PC-3 (cell line): ENCODE measurements around the gene TM9SF1. TPM values are rescaled to one million over a fixed set of nuclear protein-coding genes. Genes with fewer than 3 reads are reported as not detected.
"Not testable (repeated sequence)": the region's sequence is repeated elsewhere in the genome, so short reads cannot be mapped to it uniquely, and the experiment has no call there.

Experiments used
- ATAC-seq: fragments of 200-7000 bp; cut with Tn5 transposase; 2 replicates; pipeline ENCODE4 v1.9.1; 2020; ENCODE audit warnings: mild to moderate bottlenecking, moderate library complexity
- BruUV-seq: library from RNA; stranded (reverse); fragments of 400-500 nt; replicated peaks from 2 replicates; lab custom pipeline; 2021; lab: Mats Ljungman, UMichigan
- CTCF ChIA-PET: fragments of 300-600 bp; sonication (Branson Sonifier 250); formaldehyde crosslinking; loops from one replicate; lab custom pipeline; 2022; ENCODE audit warnings: antibody characterized with exemption; lab: Charles Lee
- POLR2A ChIA-PET: fragments of 300-600 bp; sonication (Branson Sonifier 250); formaldehyde crosslinking; loops from one replicate; lab custom pipeline; 2022; ENCODE audit warnings: antibody characterized with exemption; ENCODE audit not compliant: unreplicated experiment; lab: Charles Lee
- DNase-seq: peaks from one replicate; pipeline ENCODE4 v3.0.0-alpha.2; 2015
- H2AFZ ChIP-seq: fragments of 300-600 bp; sonication (generic); 2 replicates; pipeline ENCODE4 v1.6.0; 2016; ENCODE audit warnings: antibody characterized with exemption, low read length
- H3F3A ChIP-seq: fragments of 300-600 bp; sonication (generic); one replicate; pipeline ENCODE4 v1.6.0; 2017; ENCODE audit warnings: antibody characterized with exemption, low read length, control low read depth, mild to moderate bottlenecking; ENCODE audit not compliant: unreplicated experiment
- H3K27ac ChIP-seq: fragments of 300-600 bp; sonication (generic); 2 replicates; pipeline ENCODE4 v1.5.1; 2016; ENCODE audit warnings: mild to moderate bottlenecking, low read length
- H3K27me3 ChIP-seq: fragments of 300-600 bp; sonication (generic); 2 replicates; pipeline ENCODE4 v1.6.1; 2016; ENCODE audit warnings: low read length, mixed read lengths
- H3K36me3 ChIP-seq: fragments of 300-600 bp; sonication (generic); 2 replicates; pipeline ENCODE4 v1.6.1; 2016; ENCODE audit warnings: low read depth, mixed run types, low read length, mixed read lengths
- H3K4me1 ChIP-seq: fragments of 300-600 bp; sonication (generic); 2 replicates; pipeline ENCODE4 v1.5.1; 2016; ENCODE audit warnings: low read length; ENCODE audit not compliant: insufficient read depth
- H3K4me2 ChIP-seq: fragments of 300-600 bp; sonication (generic); 2 replicates; pipeline ENCODE4 v1.6.0; 2016; ENCODE audit warnings: low read length
- H3K4me3 ChIP-seq: fragments of 300-600 bp; sonication (generic); 2 replicates; pipeline ENCODE4 v1.5.1; 2016; ENCODE audit warnings: mild to moderate bottlenecking, low read length, mixed read lengths
- H3K79me2 ChIP-seq: fragments of 300-600 bp; sonication (generic); 2 replicates; pipeline ENCODE4 v1.6.1; 2017; ENCODE audit warnings: low read length, mixed read lengths
- H3K9ac ChIP-seq: fragments of 300-600 bp; sonication (generic); 2 replicates; pipeline ENCODE4 v1.6.0; 2016; ENCODE audit warnings: mild to moderate bottlenecking, low read length
- H3K9me2 ChIP-seq: fragments of 300-600 bp; sonication (generic); replicated peaks from 2 replicates; pipeline ENCODE4 v1.6.1; 2016; ENCODE audit warnings: mixed run types, low read length, mixed read lengths
- H3K9me3 ChIP-seq: fragments of 300-600 bp; sonication (generic); 2 replicates; pipeline ENCODE4 v1.6.1; 2016; ENCODE audit warnings: low read length, mixed read lengths
- H4K20me1 ChIP-seq: fragments of 300-600 bp; sonication (generic); 2 replicates; pipeline ENCODE4 v1.6.1; 2016; ENCODE audit warnings: low read length, mixed read lengths
- CTCF ChIP-seq: fragments of 300-600 bp; sonication (generic); conservative IDR thresholded peaks from 2 replicates; pipeline ENCODE4 v1.5.1; 2017; ENCODE audit warnings: antibody characterized with exemption, low read depth, mild to moderate bottlenecking, low read length
- EZH2 ChIP-seq: fragments of 300-600 bp; sonication (generic); IDR thresholded peaks from one replicate; pipeline ENCODE4 v1.6.1; 2017; ENCODE audit warnings: antibody characterized with exemption, mild to moderate bottlenecking, low read length; ENCODE audit not compliant: unreplicated experiment
- EZH2phosphoT487 ChIP-seq: fragments of 300-600 bp; sonication (generic); IDR thresholded peaks from 2 replicates; pipeline ENCODE4 v1.6.1; 2018; ENCODE audit warnings: mild to moderate bottlenecking, antibody characterized with exemption, low read length, borderline replicate concordance
- intact Hi-C: fragments of 100-400 bp; cut with micrococcal nuclease; formaldehyde crosslinking; loops from 2 replicates; pipeline ENCODE4 v1.9.0; 2023
- total RNA-seq: library from RNA; depleted of rRNA; stranded (reverse); fragments of >200 nt; gene quantifications from 2 replicates; pipeline ENCODE4 v1.2.3, GENCODE V29; 2014

TM9SF1 gene
- total RNA-seq, 1 experiment from 2014 or later = 52.1 TPM

GRCh38 chr14:24204163-24205146, 9.2 kb upstream of the TM9SF1 start:
- Histone ChIP-seq H4K20me1 (no peaks in the 10 kb centered on the region), H3K36me3 (peaks cover 36% of the 10 kb centered on the region), H3K79me2 (no peaks in the 10 kb centered on the region), H3K27me3 (no peaks in the 10 kb centered on the region), H3F3A (no peaks in the 10 kb centered on the region), H3K27ac (no peak overlapping the region), H3K9ac (no peak overlapping the region), H3K4me1 (no peaks in the 10 kb centered on the region), H3K4me3 (no peak overlapping the region), H3K9me2 (no peaks in the 10 kb centered on the region), H3K9me3 (no peaks in the 10 kb centered on the region), H3K4me2 (no peak overlapping the region), H2AFZ (no peak overlapping the region)
- TF ChIP-seq CTCF (no peak), EZH2 (no peak), EZH2phosphoT487 (no peak)
- ChIA-PET POLR2A (no interaction called here), CTCF (no interaction called here)
- DNase-seq = no peak
- intact Hi-C loops = no loop called here
- BruUV-seq = no TSS peak
- no peak for ATAC-seq

- H3K4me2 ChIP-seq, H3F3A ChIP-seq, CTCF ChIA-PET, H3K9ac ChIP-seq, intact Hi-C loops, H4K20me1 ChIP-seq, DNase-seq, H3K4me1 ChIP-seq, BruUV-seq, ATAC-seq, H3K27ac ChIP-seq, H3K9me2 ChIP-seq, H2AFZ ChIP-seq, H3K79me2 ChIP-seq, POLR2A ChIA-PET, H3K4me3 ChIP-seq, H3K9me3 ChIP-seq, H3K27me3 ChIP-seq: not testable (repeated sequence)
- peaks cover 32% of the 10 kb centered on the region for H3K36me3 ChIP-seq
Observed at GRCh38 chr14:24203249-24203886, 8.1 kb upstream of the TM9SF1 start.

GRCh38 chr14:24202538-24202937, 7.3 kb upstream of the TM9SF1 start:
- H2AFZ ChIP-seq, H3K9me3 ChIP-seq, H4K20me1 ChIP-seq, CTCF ChIA-PET, H3K4me3 ChIP-seq, DNase-seq, H3K9me2 ChIP-seq, H3K4me2 ChIP-seq, H3K27me3 ChIP-seq, H3K9ac ChIP-seq, ATAC-seq, H3K27ac ChIP-seq, H3F3A ChIP-seq, H3K4me1 ChIP-seq, intact Hi-C loops, POLR2A ChIA-PET, BruUV-seq, H3K79me2 ChIP-seq: not testable (repeated sequence)
- H3K36me3 ChIP-seq = peaks cover 26% of the 10 kb centered on the region
